T-helper 17 cell (primary cell): Measurements from ENCODE around the gene LSR. TPM values are rescaled to one million over a fixed set of nuclear protein-coding genes. Genes with fewer than 3 reads are reported as not detected.
"Not testable (repeated sequence)": the region's sequence is repeated elsewhere in the genome, so short reads cannot be mapped to it uniquely, and the experiment has no call there.

Experiments used
- ATAC-seq: fragments of 150-1000 bp; cut with Tn5 transposase; 2 replicates; pipeline ENCODE4 v1.10.0; 2021; ENCODE audit warnings: mild to moderate bottlenecking, moderate library complexity
- DNase-seq, 3 donors: peaks; one replicate each; pipeline versions ENCODE4 v3.0.0 to v3.0.0-alpha.2; 2020 to 2021
- H3K9me3 ChIP-seq: one replicate; pipeline ENCODE4 v1.7.0; 2013; ENCODE audit warnings: low read length, mild to moderate bottlenecking; ENCODE audit not compliant: control insufficient read depth, poor library complexity, severe bottlenecking
- H3K27ac Mint-ChIP-seq: one replicate; pipeline ENCODE4 v1.8.0; 2022; ENCODE audit warnings: mild to moderate bottlenecking, moderate library complexity, mixed read lengths
- H3K27me3 Mint-ChIP-seq: one replicate; pipeline ENCODE4 v1.8.0; 2022; ENCODE audit warnings: mixed read lengths
- H3K36me3 Mint-ChIP-seq: one replicate; pipeline ENCODE4 v1.8.0; 2022; ENCODE audit warnings: low read depth, mixed read lengths
- H3K4me1 Mint-ChIP-seq: one replicate; pipeline ENCODE4 v1.8.0; 2022; ENCODE audit warnings: mild to moderate bottlenecking, mixed read lengths
- H3K4me3 Mint-ChIP-seq: one replicate; pipeline ENCODE4 v1.8.0; 2022; ENCODE audit warnings: mild to moderate bottlenecking, moderate library complexity, mixed read lengths
- total RNA-seq, 4 donors: library from RNA in 2 of 4; stranded (reverse) in 2 of 4; gene quantifications; one replicate each; pipeline ENCODE4 v1.2.3 and lab custom pipeline; 2022 to 2026

LSR gene
- total RNA-seq, 2 donors from 2014 or later, result 42.6 to 44.5 TPM

- Mint-ChIP-seq H3K4me1 (peaks cover 5% of the 10 kb centered on the region), H3K27me3 (peaks cover 26% of the 10 kb centered on the region), H3K4me3 (no peak overlapping the region), H3K27ac (no peak overlapping the region), H3K36me3 (peaks cover 2% of the 10 kb centered on the region)
- ATAC-seq, result no peak
- DNase-seq, result no peak
- no peaks in the 10 kb centered on the region for H3K9me3 ChIP-seq
Observed at GRCh38 chr19:35284153-35285094, 35.6 kb downstream of the LSR start.

DNA sequence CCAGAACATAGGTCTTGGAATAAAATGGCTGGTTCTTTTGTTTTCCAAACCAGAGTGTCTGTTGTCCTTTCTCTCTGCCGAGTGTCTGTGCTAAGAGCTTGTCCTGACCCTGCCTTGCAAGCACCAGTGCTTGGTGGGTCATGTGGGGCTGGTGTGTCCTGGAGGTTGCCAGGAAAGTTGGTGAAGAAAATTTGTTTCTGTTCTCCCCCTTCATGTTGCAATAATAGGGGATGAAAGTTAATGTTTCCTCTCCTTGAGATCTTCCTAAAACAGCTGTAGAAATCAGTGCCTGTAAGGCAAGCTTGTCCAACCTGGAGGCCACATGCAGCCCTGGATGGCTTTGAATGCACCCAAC is 36.3 kb downstream of the LSR start:
- peaks cover 26% of the 10 kb centered on the region for H3K27me3 Mint-ChIP-seq
- peaks cover 2% of the 10 kb centered on the region for H3K36me3 Mint-ChIP-seq
- ATAC-seq, result no peak

DNA sequence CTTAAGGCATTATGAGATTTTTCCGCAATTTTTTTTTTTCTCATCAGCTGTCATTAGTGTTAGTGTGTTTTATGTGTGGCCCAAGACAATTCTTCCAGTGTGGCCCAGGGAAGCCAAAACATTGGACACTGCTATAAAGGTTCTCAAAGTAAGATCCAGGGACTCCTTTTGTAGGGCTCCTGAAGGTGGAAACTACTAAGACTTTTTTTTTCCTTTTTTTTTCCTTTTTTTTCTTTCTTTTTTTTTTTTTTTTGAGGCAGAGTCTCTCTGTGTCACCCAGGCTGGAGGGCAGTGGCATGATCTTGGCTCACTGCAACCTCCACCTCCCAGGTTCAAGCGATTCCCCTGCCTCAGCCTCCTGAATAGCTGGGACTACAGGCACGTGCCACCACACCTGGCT is 36.7 kb downstream of the LSR start:
- not testable (repeated sequence) for H3K4me3 Mint-ChIP-seq, ATAC-seq, H3K36me3 Mint-ChIP-seq

More for the DNA sequence above, 36.3 kb downstream of the LSR start:
- peaks cover 5% of the 10 kb centered on the region for H3K4me1 Mint-ChIP-seq
- no peak overlapping the region for H3K27ac Mint-ChIP-seq
- no peak overlapping the region for H3K4me3 Mint-ChIP-seq
- no peaks in the 10 kb centered on the region for H3K9me3 ChIP-seq
- DNase-seq, result no peak

GRCh38 chr19:35286101-35286500 is 37.3 kb downstream of the LSR start:
- H3K27me3 Mint-ChIP-seq, result peaks cover 23% of the 10 kb centered on the region
- not testable (repeated sequence) for H3K9me3 ChIP-seq, ATAC-seq, H3K4me1 Mint-ChIP-seq, H3K4me3 Mint-ChIP-seq, H3K36me3 Mint-ChIP-seq, H3K27ac Mint-ChIP-seq, DNase-seq

More for the DNA sequence above, 36.7 kb downstream of the LSR start:
- not testable (repeated sequence) for DNase-seq, H3K4me1 Mint-ChIP-seq, H3K9me3 ChIP-seq, H3K27ac Mint-ChIP-seq
- H3K27me3 Mint-ChIP-seq, result peaks cover 26% of the 10 kb centered on the region

DNA sequence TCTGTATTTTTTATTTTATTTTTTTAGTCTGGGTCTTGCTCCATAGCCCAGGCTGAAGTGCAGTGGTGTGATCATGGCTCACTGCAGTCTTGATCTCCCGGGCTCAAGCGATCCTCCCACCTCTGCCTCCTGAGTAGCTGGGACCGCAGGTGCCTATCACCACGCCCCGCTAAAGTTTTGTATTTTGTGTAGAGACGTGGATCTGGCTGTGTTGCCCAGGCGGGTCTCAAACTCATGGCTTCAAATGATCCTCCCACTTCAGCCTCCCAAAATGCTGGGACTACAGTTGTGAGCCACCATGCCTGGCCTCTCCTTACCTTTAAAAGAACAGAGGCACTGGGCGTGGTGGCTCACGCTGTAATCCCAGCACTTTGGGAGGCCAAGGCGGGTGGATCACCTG is 38.9 kb downstream of the LSR start:
- ATAC-seq, result no peak

GRCh38 chr19:35288331-35288730 is 39.5 kb downstream of the LSR start:
- Mint-ChIP-seq H3K27ac (no peak overlapping the region), H3K4me3 (no peak overlapping the region)

More for the DNA sequence above, 38.9 kb downstream of the LSR start:
- no peak for DNase-seq
- Mint-ChIP-seq H3K36me3 (peaks cover 2% of the 10 kb centered on the region), H3K4me1 (no peaks in the 10 kb centered on the region), H3K4me3 (no peak overlapping the region), H3K27ac (no peak overlapping the region), H3K27me3 (peaks cover 14% of the 10 kb centered on the region)
- no peaks in the 10 kb centered on the region for H3K9me3 ChIP-seq

DNA sequence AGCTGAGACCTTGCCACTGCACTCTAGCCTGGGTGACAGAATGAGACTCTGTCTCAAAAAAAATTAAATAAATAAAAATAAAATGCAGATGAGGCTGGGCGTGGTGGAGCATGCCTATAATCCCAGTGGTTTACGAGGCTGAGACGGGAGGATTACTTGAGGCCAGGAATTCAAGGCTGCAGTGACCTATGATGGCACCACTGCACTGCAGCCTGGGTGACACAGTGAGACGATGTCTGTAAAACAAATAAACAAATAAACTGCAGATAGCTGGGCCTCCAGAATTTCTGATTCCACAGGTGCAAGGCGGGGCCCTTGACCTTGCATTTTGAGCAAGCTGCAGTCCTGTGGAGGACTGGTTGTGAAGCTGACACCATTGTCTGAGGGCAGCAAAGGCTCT is 40.1 kb downstream of the LSR start:
- H3K9me3 ChIP-seq, result no peaks in the 10 kb centered on the region
- H3K27ac Mint-ChIP-seq, result no peak overlapping the region
- ATAC-seq (no peak), DNase-seq (no peak)
- H3K36me3 Mint-ChIP-seq, result no peaks in the 10 kb centered on the region
- no peak overlapping the region for H3K4me3 Mint-ChIP-seq
- no peaks in the 10 kb centered on the region for H3K4me1 Mint-ChIP-seq
- peaks cover 11% of the 10 kb centered on the region for H3K27me3 Mint-ChIP-seq

More at GRCh38 chr19:35288331-35288730, 39.5 kb downstream of the LSR start:
- Mint-ChIP-seq H3K4me1 (no peaks in the 10 kb centered on the region), H3K27me3 (peaks cover 13% of the 10 kb centered on the region), H3K36me3 (peaks cover 1% of the 10 kb centered on the region)
- ATAC-seq, result no peak
- no peaks in the 10 kb centered on the region for H3K9me3 ChIP-seq
- no peak for DNase-seq

- no peak overlapping the region for H3K4me3 Mint-ChIP-seq
- H3K4me1 Mint-ChIP-seq, result peaks cover 2% of the 10 kb centered on the region
- ATAC-seq (no peak), DNase-seq (no peak)
- no peak overlapping the region for H3K27ac Mint-ChIP-seq
- H3K27me3 Mint-ChIP-seq, result peaks cover 6% of the 10 kb centered on the region
- H3K9me3 ChIP-seq, result no peaks in the 10 kb centered on the region
- H3K36me3 Mint-ChIP-seq, result no peaks in the 10 kb centered on the region
Observed at GRCh38 chr19:35290381-35291127, 41.8 kb downstream of the LSR start.

- H3K27ac Mint-ChIP-seq, result no peak overlapping the region
- peaks cover 6% of the 10 kb centered on the region for H3K27me3 Mint-ChIP-seq
- peaks cover 9% of the 10 kb centered on the region for H3K4me1 Mint-ChIP-seq
- no peaks in the 10 kb centered on the region for H3K36me3 Mint-ChIP-seq
- no peak for ATAC-seq
- no peaks in the 10 kb centered on the region for H3K9me3 ChIP-seq
- DNase-seq, result no peak
- no peak overlapping the region for H3K4me3 Mint-ChIP-seq
Observed at GRCh38 chr19:35291259-35291658, 42.5 kb downstream of the LSR start.

DNA sequence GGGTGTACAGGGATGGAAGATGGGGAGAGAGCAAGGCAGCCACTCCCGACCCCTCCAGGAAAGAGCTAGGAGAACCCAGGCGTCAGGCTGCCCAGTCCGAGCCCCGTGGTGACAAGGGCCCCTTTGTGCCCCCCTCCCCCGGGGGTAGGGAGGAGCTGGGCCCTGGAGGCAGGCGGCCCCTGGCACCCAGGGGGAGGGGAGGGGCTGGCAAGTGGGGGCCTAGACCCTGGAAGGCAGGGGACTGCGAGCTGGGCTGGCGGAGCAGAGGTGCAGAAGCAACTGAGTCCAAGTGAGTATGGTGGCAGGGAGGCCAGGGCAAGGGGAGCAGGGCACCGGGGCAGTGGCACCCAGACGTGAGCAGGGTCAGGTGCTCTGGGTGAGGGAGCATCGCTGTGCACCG is 43.1 kb downstream of the LSR start, which contains the start of gene MAG:
Gene MAG (plus strand): TSS at position 246 of the 400 bp plus-strand sequence. CDS start 3,248 bp downstream, outside the sequence.
- Mint-ChIP-seq H3K27me3 (peaks cover 6% of the 10 kb centered on the region), H3K4me1 (peaks cover 9% of the 10 kb centered on the region), H3K4me3 (no peak within 1 kb of the TSS), H3K36me3 (no peaks in the 10 kb centered on the region), H3K27ac (no peak within 1 kb of the TSS)
- ATAC-seq (no peak), DNase-seq (no peak)
- no peaks in the 10 kb centered on the region for H3K9me3 ChIP-seq

DNA sequence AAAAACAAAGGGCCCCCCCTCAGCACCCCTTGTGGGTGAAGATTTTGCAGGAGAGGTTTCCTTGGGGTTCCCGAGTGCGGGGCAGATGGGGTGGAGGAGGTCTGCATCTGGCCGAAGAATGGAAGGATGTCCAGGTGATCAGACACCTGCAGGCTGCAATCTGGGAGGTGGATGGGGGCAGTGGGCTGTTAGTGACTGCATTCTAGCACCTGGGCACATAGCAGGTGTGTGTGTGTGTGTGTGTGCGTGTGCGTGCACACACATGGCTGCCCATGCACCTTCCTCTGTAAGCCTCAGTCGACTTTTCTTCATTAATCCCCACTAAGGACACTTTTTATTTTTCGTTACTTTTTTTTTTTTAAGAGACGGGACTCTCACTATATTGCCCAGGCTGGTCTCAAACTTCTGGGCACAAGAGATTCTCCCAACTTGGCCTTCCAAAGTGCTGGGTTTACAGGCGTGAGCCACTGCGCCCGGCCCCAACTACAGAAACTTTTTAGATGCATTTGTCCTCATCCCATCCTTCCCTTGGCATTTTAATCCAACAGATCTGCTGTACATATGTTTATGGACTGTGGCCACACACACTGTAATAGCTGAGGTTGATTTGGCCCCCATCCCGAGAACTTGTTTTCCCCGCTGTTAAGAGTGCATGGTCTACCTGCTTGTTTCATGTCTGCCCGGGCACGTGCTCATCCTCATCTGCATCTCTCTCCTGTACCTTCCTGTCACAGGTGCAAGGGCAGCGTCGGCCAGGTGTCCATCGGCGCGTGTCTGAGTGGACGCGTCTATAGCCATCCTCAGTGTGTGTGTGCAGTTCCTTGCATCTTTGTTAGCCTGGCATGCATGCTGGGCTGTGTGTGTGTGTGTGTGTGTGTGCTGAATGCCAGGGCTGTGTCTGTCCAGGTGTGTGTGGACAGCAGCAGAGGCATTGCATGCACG is 43.9 kb downstream of the LSR start:
- H3K9me3 ChIP-seq, result no peaks in the 10 kb centered on the region
- Mint-ChIP-seq H3K4me3 (no peak overlapping the region), H3K36me3 (no peaks in the 10 kb centered on the region), H3K27me3 (peaks cover 6% of the 10 kb centered on the region), H3K4me1 (peaks cover 9% of the 10 kb centered on the region), H3K27ac (no peak overlapping the region)
- DNase-seq, result no peak
- ATAC-seq, result no peak

DNA sequence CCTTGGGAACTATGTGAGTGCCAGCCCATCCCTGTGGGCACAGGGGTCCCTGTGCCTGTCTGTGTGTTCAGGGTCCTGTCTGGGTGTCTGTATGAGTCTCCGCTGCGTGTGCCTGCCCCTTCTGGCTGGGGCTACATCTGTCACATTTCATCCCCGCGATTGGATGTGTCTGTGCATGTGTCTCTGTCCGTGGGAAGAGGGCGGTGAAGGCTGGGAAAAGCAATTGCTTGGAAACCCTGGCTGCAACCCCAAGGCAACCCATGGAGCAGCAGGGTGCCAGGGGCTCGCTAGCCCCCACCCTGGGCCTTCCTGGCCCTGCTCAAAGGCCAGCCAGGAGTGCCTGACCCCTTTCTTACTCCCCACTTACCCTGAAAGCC is 44.5 kb downstream of the LSR start:
- H3K9me3 ChIP-seq, result no peaks in the 10 kb centered on the region
- DNase-seq (no peak), ATAC-seq (no peak)
- no peaks in the 10 kb centered on the region for H3K36me3 Mint-ChIP-seq
- H3K27ac Mint-ChIP-seq, result no peak overlapping the region
- H3K4me3 Mint-ChIP-seq, result no peak overlapping the region
- peaks cover 9% of the 10 kb centered on the region for H3K4me1 Mint-ChIP-seq
- H3K27me3 Mint-ChIP-seq, result peaks cover 6% of the 10 kb centered on the region
